Dendritic cell treated with granulocyte-macrophage colony-stimulating factor and Interleukin-4, amounts not matched to agents 40 ng/mL and 50 ng/mL, for 4 days (primary cell): ENCODE data around the gene GRPEL2.
"Not testable (repeated sequence)": the region's sequence is repeated elsewhere in the genome, so short reads cannot be mapped to it uniquely, and the experiment has no call there.

Source experiments
- H3K27ac Mint-ChIP-seq: one replicate; pipeline ENCODE4 v1.8.0; 2022; ENCODE audit warnings: mild to moderate bottlenecking, mixed read lengths
- H3K27me3 Mint-ChIP-seq: one replicate; pipeline ENCODE4 v1.8.0; 2022; ENCODE audit warnings: mild to moderate bottlenecking, mixed read lengths
- H3K36me3 Mint-ChIP-seq: one replicate; pipeline ENCODE4 v1.8.0; 2022; ENCODE audit warnings: low read depth, mixed read lengths
- H3K4me1 Mint-ChIP-seq: one replicate; pipeline ENCODE4 v1.8.0; 2022; ENCODE audit warnings: low read depth, mixed read lengths
- H3K4me3 Mint-ChIP-seq: one replicate; pipeline ENCODE4 v1.8.0; 2022; ENCODE audit warnings: mild to moderate bottlenecking, moderate library complexity, mixed read lengths
- H3K9me3 Mint-ChIP-seq: one replicate; pipeline ENCODE4 v1.8.0; 2022; ENCODE audit warnings: mixed read lengths
- intact Hi-C: fragments of 100-400 bp; cut with micrococcal nuclease; formaldehyde crosslinking; loops from one replicate; pipeline ENCODE4 v1.15.0; 2022

Gene GRPEL2

DNA sequence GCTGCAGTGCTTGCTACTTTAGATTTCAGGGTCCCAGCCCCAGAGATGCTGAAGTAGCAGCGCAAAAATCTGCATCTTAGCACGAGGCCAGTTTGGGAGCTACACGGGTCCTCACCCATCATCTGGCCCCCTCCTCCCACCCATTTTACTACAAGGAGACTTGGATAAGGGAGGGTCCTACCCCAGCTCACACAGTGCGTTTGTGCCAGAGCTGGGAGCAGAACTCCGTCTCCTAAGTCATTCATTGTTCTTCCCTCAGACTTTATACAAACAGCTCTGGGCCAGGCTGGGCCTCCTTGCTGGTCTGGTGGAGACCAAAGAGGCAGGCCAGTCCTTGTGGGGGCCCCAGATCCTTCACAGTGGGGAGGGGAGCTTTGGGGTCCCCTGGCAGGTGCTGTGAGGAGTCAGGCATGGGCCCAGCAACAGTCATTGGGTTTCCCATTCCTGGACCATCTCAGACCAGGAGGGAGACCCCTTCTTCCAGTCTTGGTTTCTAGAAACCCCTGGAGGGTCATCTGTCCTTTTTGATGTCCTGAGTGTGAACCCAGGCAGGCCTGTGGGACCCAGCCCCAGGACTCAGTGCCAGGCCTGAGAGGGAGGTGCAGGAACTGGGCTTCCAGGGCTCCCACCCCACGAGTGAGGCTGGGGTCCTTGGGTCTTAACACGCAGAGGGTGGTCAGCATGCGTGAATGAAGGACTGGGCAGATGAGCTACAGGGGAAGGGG, 36.1 kb downstream of the GRPEL2 start:
- H3K27ac Mint-ChIP-seq: no peak overlapping the region
- no peaks in the 10 kb centered on the region for H3K27me3 Mint-ChIP-seq
- no peaks in the 10 kb centered on the region for H3K36me3 Mint-ChIP-seq
- no peaks in the 10 kb centered on the region for H3K9me3 Mint-ChIP-seq
- H3K4me1 Mint-ChIP-seq: no peaks in the 10 kb centered on the region
- intact Hi-C loops: loop anchor here (5.0 kb wide), 1 partner anchor 51 kb away; no protein-coding TSS in a partner anchor
- H3K4me3 Mint-ChIP-seq: no peak overlapping the region

DNA sequence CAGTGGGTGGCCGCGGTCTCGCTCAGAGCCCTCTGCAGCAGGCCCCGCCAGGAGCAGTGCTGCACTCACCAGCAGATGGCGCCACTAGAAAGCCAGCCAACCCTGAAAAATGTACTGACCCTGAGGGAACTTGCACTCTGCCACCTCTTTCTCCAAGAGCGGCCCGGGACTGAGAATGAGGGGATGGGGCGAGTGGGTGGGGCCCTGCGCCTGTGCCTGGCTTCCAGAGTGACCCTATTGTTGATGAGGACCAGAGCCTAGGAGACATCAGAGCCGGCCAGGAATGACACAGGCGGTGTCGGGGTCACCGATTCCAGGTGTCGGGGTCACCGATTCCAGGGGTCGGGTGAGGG, 36.7 kb downstream of the GRPEL2 start:
- Mint-ChIP-seq H3K4me3 (no peak overlapping the region), H3K36me3 (no peaks in the 10 kb centered on the region), H3K27ac (no peak overlapping the region), H3K27me3 (no peaks in the 10 kb centered on the region), H3K4me1 (no peaks in the 10 kb centered on the region), H3K9me3 (no peaks in the 10 kb centered on the region)
- intact Hi-C loops: loop anchor here (1.0 to 5.0 kb wide), 2 partner anchors 50 to 182 kb away; no protein-coding TSS in a partner anchor

DNA sequence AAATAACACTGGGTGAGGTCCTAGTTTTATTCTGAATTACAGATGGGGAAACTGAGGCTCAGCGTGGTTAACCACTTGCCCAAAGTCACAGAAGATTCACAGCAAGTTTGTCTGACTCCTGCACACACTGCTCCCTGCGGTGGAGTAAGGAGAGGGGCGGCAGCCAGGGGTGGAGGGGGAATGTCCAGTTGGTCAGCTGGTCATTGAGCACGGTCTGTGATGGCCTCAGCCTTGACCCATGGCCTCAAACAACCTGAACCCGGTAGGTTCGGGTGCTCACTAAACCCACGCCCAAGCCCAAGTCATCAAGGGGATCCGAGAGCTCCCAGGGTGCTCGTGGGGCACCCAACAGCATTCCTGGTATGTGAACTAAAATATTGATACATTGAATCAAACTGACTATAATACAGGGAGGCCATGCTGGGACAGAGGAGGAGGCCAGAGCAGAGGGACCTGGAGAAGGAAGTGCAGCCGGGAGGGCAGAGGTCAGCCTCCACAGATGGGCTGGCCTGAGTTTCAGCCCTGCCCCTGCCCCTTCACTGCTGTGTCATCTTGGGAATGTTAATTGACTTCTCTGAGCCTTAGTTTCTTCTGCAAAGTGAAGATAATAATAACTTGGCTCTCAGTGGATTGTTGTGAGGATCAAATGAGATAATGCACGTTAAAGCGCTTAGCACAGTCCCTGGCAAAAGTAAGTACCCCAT, 37.4 kb downstream of the GRPEL2 start:
- Mint-ChIP-seq H3K27me3 (no peaks in the 10 kb centered on the region), H3K27ac (no peak overlapping the region), H3K9me3 (no peaks in the 10 kb centered on the region), H3K4me3 (no peak overlapping the region), H3K4me1 (no peaks in the 10 kb centered on the region), H3K36me3 (no peaks in the 10 kb centered on the region)
- intact Hi-C loops: loop anchor here (1.0 to 5.0 kb wide), 2 partner anchors 50 to 182 kb away; no protein-coding TSS in a partner anchor

DNA sequence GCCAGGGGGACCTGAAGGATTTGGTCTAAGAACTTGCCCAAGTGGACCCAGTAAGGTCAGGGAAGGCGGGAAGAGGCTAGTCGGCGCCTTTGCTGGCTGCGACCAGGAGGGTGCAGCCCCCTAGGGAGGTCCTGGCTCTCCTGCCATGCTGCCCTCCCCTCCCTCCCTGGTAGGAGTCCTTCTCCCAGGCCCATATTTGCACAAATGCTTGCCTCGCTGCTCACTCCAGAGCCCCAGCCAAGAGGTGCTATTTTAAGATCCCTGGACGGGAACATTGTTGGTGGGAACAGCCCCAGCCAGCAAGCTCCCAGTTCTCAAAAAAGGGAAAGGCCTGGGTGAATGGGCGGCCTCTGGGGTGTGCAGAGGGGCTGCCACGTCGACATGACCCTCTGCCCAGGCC, 38.1 kb downstream of the GRPEL2 start:
- Mint-ChIP-seq H3K36me3 (no peaks in the 10 kb centered on the region), H3K4me3 (no peak overlapping the region), H3K27ac (no peak overlapping the region), H3K4me1 (no peaks in the 10 kb centered on the region), H3K27me3 (no peaks in the 10 kb centered on the region), H3K9me3 (no peaks in the 10 kb centered on the region)
- intact Hi-C loops: loop anchor here (5.0 kb wide), 1 partner anchor 49 kb away; no protein-coding TSS in a partner anchor

DNA sequence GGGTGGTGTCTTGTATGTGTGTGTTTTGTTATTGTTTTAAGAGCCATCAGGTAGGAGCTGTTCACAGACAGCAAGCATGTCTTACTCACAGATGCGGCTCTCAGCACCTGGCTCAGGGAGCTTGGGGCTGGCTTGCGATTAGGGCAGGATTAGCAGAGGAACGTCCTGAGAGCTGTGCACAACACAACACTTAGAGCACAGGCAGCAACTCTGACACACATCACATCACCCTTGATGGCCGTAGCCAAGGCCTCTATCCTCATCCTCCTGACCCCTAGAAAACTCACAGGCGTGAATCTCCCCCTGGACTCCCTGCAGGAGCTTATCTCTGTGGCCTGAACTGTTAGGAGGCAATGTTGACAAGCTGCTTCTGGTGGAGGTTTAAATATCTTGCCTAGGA, 40.9 kb downstream of the GRPEL2 start:
- Mint-ChIP-seq H3K9me3 (no peaks in the 10 kb centered on the region), H3K27ac (no peak overlapping the region), H3K36me3 (no peaks in the 10 kb centered on the region), H3K27me3 (no peaks in the 10 kb centered on the region), H3K4me3 (no peak overlapping the region), H3K4me1 (no peaks in the 10 kb centered on the region)
- intact Hi-C loops: no loop called here

DNA sequence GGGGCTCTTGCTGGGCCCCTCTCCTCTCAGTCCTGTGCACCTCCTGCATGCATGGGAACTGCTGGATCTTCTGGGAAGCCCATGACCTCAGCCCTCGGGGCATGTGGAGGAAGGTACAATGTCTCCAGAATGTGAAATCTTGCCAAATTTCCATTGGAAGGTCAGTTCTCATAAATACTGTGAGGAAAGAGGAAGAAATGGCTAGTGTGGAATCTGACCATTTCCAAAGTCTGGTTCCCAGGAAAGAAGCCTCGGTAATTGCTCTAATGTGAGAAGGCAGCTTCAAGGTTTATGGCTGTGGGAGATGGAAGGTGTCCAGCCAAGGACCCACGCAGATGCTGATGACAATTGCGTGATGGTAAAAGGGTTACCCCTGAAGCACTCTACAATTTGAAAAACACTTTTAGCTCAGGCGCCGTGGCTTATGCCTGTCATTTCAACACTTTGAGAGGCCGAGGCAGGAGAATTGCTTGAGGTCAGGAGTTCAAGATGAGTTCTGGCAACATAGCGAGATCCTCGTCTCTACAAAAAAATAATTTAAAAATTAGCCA, 41.9 kb downstream of the GRPEL2 start:
- Mint-ChIP-seq H3K27me3 (no peaks in the 10 kb centered on the region), H3K4me3 (no peak overlapping the region), H3K9me3 (no peaks in the 10 kb centered on the region), H3K27ac (no peak overlapping the region), H3K4me1 (no peaks in the 10 kb centered on the region), H3K36me3 (no peaks in the 10 kb centered on the region)
- intact Hi-C loops: no loop called here

DNA sequence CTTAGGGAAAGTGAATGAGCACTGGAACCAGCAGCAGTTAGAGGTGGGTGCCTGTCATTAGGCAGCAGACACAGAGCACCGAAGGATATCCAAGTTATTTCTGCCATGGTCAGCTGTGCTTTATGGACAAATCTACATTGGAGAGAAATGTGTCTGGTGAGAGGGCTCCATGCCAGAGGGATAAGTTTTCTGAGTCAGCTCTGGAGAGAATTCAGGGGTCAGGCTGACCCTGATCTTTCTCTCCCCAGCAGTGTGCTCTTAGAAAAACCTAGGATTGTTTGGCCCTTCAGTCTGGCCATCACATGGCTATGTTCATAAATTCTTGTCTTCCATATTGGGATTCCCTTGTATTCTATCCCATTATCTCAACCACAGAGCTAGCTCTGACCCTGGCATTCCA, 42.7 kb downstream of the GRPEL2 start:
- intact Hi-C loops: no loop called here
- Mint-ChIP-seq H3K27ac (no peak overlapping the region), H3K36me3 (no peaks in the 10 kb centered on the region), H3K27me3 (no peaks in the 10 kb centered on the region), H3K9me3 (no peaks in the 10 kb centered on the region), H3K4me1 (no peaks in the 10 kb centered on the region), H3K4me3 (no peak overlapping the region)

DNA sequence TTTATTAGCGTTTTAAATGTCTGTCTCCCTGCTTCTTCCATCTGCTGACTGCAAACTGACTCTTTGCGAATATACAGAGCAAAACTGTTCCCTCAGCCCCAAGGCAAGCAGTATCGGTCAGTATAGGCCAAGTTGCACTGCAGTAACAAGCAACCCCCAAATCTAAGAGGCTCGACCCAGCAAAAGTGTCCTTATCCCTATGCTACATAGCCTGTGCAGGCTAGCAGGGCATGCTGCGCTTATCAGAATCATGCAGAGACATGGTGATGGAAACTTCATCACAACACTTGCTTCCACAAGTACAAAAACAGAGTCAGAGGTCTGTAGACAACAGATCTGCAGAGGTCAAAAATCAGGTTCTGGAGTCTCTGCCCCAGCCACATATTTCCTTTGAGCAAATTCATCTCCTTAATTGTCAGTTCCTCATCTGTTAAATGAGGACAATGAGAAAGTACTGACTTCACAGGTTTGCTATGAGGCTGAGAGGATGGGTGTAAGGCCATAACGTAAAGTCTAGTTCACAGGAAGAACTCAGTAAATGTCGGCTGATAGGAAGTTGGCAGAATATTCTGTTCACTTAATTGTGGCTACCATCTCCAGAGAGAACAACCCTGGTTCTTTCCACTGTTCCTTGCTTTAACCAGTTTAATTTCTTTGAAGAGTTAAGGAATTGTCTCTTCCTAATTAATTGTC, 43.3 kb downstream of the GRPEL2 start:
- intact Hi-C loops: no loop called here
- H3K36me3 Mint-ChIP-seq: no peaks in the 10 kb centered on the region

DNA sequence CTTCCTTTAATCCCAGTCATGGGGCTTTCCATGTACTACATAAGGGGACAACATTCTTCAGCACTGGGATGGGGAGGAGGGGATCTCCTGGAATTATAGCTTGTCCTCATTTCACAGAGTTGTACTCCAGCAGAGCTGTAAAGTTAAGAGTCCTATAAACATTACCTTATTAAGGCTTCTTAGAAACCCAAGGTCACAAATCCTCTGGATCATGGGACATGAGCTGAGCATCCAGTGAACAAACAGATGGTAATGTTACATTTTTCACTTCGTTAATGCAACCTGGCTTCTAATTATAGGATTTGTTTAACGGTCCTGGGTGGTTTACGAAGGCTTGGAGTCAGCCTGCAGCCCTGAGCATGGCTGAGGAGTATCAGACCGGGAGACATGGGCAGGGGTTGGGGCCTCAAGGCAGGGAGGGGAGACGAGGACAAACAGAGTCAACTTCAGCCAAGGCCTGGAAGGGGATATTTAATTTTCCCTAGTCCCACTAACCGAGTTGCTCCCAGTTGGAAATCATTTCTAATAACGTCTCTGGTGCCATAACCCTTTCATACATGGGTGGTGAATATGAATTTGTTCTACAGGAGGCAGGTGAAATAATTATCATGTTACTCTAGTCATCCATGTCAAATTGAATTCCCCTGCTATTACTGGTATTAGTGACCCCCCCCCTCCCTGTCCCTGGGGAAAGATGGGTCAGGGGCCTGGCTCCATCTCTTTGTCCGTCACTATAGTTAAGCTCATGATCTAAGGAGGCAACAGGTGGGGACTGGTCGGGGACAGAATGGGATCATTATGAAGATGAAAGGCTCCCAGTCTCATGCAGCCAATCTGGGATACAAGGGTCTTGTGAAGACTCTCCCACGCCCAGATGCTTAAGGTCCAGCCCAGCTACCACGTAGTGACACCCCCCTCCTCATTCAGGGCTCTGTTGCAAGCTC, 44.5 kb downstream of the GRPEL2 start:
- intact Hi-C loops: no loop called here
- H3K36me3 Mint-ChIP-seq: no peaks in the 10 kb centered on the region
- H3K27ac Mint-ChIP-seq: no peak overlapping the region
- H3K27me3 Mint-ChIP-seq: no peaks in the 10 kb centered on the region
- H3K4me3 Mint-ChIP-seq: no peak overlapping the region
- no peaks in the 10 kb centered on the region for H3K9me3 Mint-ChIP-seq
- H3K4me1 Mint-ChIP-seq: no peaks in the 10 kb centered on the region

More for the DNA sequence above, 43.3 kb downstream of the GRPEL2 start:
- Mint-ChIP-seq H3K4me1 (no peaks in the 10 kb centered on the region), H3K9me3 (no peaks in the 10 kb centered on the region), H3K27ac (no peak overlapping the region), H3K4me3 (no peak overlapping the region), H3K27me3 (no peaks in the 10 kb centered on the region)

DNA sequence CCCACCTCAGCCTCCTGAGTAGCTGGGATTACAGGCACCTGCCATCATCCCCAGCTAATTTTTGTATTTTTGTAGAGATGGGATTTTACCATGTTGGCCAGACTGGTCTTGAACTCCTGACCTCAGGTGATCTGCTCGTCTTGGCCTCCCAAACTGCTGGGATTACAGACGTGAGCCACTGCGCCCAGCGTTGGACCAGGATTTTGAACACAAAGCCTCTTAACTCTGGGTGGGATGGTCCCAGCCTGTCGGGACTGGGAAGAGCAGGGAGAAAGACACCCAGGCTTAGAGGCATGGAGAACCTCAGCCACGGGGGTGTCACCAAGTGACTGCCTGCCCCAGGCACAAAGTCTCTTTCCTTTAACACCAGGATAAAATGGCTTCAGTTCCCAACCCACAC, 45.8 kb downstream of the GRPEL2 start:
- intact Hi-C loops, H3K4me3 Mint-ChIP-seq: not testable (repeated sequence)

DNA sequence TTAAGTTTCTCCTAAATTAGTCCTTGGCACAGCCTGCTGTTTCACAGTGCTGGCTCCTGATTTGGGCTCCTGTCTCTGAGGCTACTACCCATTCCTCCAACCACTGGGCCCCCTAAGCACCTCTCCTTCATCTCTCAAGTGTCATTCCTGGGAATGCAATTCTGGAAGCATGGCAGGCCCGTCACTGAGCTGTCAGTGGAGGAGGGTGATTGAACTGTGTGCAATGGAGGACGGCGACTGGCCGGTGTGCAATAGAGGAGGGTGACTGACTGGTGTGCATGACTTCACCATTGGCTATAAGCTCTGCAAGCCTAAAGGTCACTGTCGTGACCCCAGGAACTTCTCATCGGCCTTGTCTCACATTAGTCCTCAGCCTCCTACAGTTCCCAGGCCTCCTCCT, 46.2 kb downstream of the GRPEL2 start:
- intact Hi-C loops: no loop called here
- no peak overlapping the region for H3K4me3 Mint-ChIP-seq
- no peak overlapping the region for H3K27ac Mint-ChIP-seq
- no peaks in the 10 kb centered on the region for H3K36me3 Mint-ChIP-seq
- no peaks in the 10 kb centered on the region for H3K4me1 Mint-ChIP-seq
- no peaks in the 10 kb centered on the region for H3K9me3 Mint-ChIP-seq
- H3K27me3 Mint-ChIP-seq: no peaks in the 10 kb centered on the region

More for the DNA sequence above, 45.8 kb downstream of the GRPEL2 start:
- H3K4me1 Mint-ChIP-seq, H3K27ac Mint-ChIP-seq, H3K36me3 Mint-ChIP-seq, H3K9me3 Mint-ChIP-seq, H3K27me3 Mint-ChIP-seq: not testable (repeated sequence)

DNA sequence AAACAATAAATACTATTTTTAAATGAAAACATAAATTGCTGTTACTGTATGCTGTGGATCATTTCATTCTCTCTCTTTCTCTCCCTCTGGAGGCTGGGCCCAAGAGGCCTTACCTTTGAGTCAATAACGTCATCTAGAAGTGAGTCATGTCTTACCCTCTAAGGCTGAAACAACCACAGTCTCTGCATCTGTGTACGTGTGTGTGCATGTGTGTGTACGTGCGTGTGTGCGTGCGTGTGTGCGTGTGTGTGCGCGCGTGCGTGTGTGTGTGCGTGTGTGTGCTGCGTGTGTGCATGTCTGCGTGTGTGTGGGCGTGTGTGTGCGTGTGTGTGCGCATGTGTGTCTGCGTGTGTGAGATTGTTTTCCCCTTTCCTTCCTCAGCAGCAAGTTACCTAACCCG, 47.4 kb downstream of the GRPEL2 start:
- Mint-ChIP-seq H3K4me3 (no peak overlapping the region), H3K36me3 (no peaks in the 10 kb centered on the region), H3K27me3 (no peaks in the 10 kb centered on the region), H3K4me1 (no peaks in the 10 kb centered on the region), H3K27ac (no peak overlapping the region), H3K9me3 (no peaks in the 10 kb centered on the region)
- intact Hi-C loops: no loop called here

DNA sequence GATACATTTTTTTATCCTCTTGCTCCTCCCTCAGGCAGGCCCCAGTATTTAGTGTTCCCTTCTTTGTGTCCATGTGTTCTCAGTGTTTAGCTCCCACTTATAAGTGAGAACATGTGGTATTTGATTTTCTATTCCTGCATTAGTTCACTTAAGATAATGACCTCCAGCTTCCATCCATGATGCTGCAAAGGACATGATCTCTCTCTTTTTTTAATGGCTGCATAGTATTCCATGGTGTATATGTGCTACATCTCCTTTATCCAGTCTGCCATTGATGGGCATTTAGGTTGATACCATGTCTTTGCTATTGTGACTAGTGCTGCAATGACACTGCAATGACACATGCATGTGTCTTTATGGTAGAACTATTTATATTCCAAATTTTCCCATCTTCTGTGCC, 49.7 kb downstream of the GRPEL2 start:
- H3K9me3 Mint-ChIP-seq, intact Hi-C loops, H3K27ac Mint-ChIP-seq, H3K36me3 Mint-ChIP-seq, H3K4me3 Mint-ChIP-seq, H3K4me1 Mint-ChIP-seq, H3K27me3 Mint-ChIP-seq: not testable (repeated sequence)
